ENCODE data around the gene ASAP3.

DNA sequence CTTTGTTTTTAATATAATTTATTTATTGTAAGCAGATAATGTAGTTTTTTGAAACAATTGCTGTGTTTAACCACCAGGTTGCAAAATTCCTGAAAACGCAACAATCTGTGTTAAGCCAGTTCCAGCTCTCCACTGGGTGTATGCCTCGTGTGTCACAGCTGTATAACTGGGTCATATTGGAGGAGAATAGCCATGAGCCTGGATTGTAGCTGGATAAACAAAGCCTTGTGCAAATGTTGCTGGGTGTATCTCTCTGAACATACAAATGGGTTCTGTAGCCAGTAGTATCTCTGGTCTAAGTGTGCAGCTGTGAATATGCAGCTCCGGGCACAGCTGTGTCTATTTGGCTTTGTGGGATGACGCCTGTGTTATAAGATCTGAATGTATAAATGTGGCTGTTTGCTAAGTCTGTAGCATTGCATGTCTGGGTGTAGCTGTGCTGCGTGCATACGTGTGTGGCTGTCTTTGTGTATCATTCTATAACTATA is 62.2 kb downstream of the ASAP3 start:
- TF ChIP-seq EZH2 (IDR thresholded peaks at IDR 0.05; ENCODE audit: borderline replicate concordance, low read depth, low read length) (no peak), XRCC4 (IDR thresholded peaks at IDR 0.05; ENCODE audit: extremely low read depth, insufficient read depth, insufficient read length) (no peak), HIVEP1 (CRISPR knock-in tag; IDR thresholded peaks at IDR 0.05) (no peak), CEBPB (tag; IDR thresholded peaks at IDR 0.05) (no peak), SIN3A (IDR thresholded peaks at IDR 0.05; ENCODE audit: borderline replicate concordance in 2 of 2, control insufficient read depth in 1 of 2, low read depth in 2 of 2, low read length in 2 of 2) (no peak), POLR2A (conservative IDR thresholded peaks at IDR 0.05) (no peak), HDGF (IDR thresholded peaks at IDR 0.05) (no peak), TEAD4 (IDR thresholded peaks at IDR 0.05; ENCODE audit: low read length) (no peak), TEAD4 (CRISPR knock-in tag; IDR thresholded peaks at IDR 0.05; ENCODE audit: borderline replicate concordance) (no peak)
- TF ChIP-seq, protein P1, sequence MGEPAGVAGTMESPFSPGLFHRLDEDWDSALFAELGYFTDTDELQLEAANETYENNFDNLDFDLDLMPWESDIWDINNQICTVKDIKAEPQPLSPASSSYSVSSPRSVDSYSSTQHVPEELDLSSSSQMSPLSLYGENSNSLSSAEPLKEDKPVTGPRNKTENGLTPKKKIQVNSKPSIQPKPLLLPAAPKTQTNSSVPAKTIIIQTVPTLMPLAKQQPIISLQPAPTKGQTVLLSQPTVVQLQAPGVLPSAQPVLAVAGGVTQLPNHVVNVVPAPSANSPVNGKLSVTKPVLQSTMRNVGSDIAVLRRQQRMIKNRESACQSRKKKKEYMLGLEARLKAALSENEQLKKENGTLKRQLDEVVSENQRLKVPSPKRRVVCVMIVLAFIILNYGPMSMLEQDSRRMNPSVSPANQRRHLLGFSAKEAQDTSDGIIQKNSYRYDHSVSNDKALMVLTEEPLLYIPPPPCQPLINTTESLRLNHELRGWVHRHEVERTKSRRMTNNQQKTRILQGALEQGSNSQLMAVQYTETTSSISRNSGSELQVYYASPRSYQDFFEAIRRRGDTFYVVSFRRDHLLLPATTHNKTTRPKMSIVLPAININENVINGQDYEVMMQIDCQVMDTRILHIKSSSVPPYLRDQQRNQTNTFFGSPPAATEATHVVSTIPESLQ (CRISPR knock-in tag; IDR thresholded peaks at IDR 0.05), result no peak
